Measurements from ENCODE around the gene PBX2.

Gene PBX2

GRCh38 chr6:32190054-32190851 lies at the start of gene PBX2:
TSS of gene PBX2 (minus strand) at chr6:32190202. CDS start at chr6:32189915, 287 bp downstream.
- peak within 1 kb of the TSS; percentile 79 for H3K4me3 ChIP-seq (ENCODE audit: low read depth, low read length)
- peak; percentile 97 for DNase-seq (ENCODE audit: low read depth)
- TF ChIP-seq CTCF (IDR thresholded peaks at IDR 0.05; ENCODE audit: low read depth, low read length), result no peak
- peak; percentile 47 for TF ChIP-seq MYC (IDR thresholded peaks at IDR 0.05; ENCODE audit: low read depth, low read length)
- peak; percentile 23 for TF ChIP-seq POLR2A (IDR thresholded peaks at IDR 0.05; ENCODE audit: extremely low read depth, insufficient read length)
- TF ChIP-seq MAX (IDR thresholded peaks at IDR 0.05; ENCODE audit: low read depth, low read length), result no peak

GRCh38 chr6:32239462-32239861 lies 49.5 kb upstream of the PBX2 start:
- no peak overlapping the region for H3K4me3 ChIP-seq (ENCODE audit: low read depth, low read length)
- TF ChIP-seq POLR2A (IDR thresholded peaks at IDR 0.05; ENCODE audit: extremely low read depth, insufficient read length) (no peak), CTCF (IDR thresholded peaks at IDR 0.05; ENCODE audit: low read depth, low read length) (no peak)
- DNase-seq (ENCODE audit: low read depth), result no peak

- no peak overlapping the region for H3K4me3 ChIP-seq (ENCODE audit: low read depth, low read length)
- TF ChIP-seq MYC (IDR thresholded peaks at IDR 0.05; ENCODE audit: low read depth, low read length) (no peak), POLR2A (IDR thresholded peaks at IDR 0.05; ENCODE audit: extremely low read depth, insufficient read length) (no peak), CTCF (IDR thresholded peaks at IDR 0.05; ENCODE audit: low read depth, low read length) (no peak), MAX (IDR thresholded peaks at IDR 0.05; ENCODE audit: low read depth, low read length) (no peak)
- peak; percentile 15 for DNase-seq (ENCODE audit: low read depth)
Measured at GRCh38 chr6:32234934-32235333, 44.9 kb upstream of the PBX2 start.

GRCh38 chr6:32226434-32226833 lies 36.4 kb upstream of the PBX2 start:
- TF ChIP-seq MAX (IDR thresholded peaks at IDR 0.05; ENCODE audit: low read depth, low read length) (no peak), CTCF (IDR thresholded peaks at IDR 0.05; ENCODE audit: low read depth, low read length) (no peak), MYC (IDR thresholded peaks at IDR 0.05; ENCODE audit: low read depth, low read length) (no peak), POLR2A (IDR thresholded peaks at IDR 0.05; ENCODE audit: extremely low read depth, insufficient read length) (no peak)
- H3K4me3 ChIP-seq (ENCODE audit: low read depth, low read length), result no peak overlapping the region
- no peak for DNase-seq (ENCODE audit: low read depth)

GRCh38 chr6:32224696-32225095 lies 34.7 kb upstream of the PBX2 start:
- DNase-seq (ENCODE audit: low read depth), result no peak
- TF ChIP-seq MAX (IDR thresholded peaks at IDR 0.05; ENCODE audit: low read depth, low read length) (no peak), MYC (IDR thresholded peaks at IDR 0.05; ENCODE audit: low read depth, low read length) (no peak), POLR2A (IDR thresholded peaks at IDR 0.05; ENCODE audit: extremely low read depth, insufficient read length) (no peak), CTCF (IDR thresholded peaks at IDR 0.05; ENCODE audit: low read depth, low read length) (no peak)
- H3K4me3 ChIP-seq (ENCODE audit: low read depth, low read length), result no peak overlapping the region

Measured in NB4 (cell line).